Activated CD4-positive, alpha-beta T cell treated with anti-CD3 and anti-CD28 coated beads, Interleukin-2, amount 10 ng/mL, durations not matched to agents 7 days and 5 days (primary cell): ENCODE data around the gene PXK. TPM values are rescaled to one million over a fixed set of nuclear protein-coding genes. Genes with fewer than 3 reads are reported as not detected.

Experiments used
- CTCF ChIA-PET: fragments of 350-600 bp; sonication (Branson Sonifier 250); formaldehyde crosslinking; loops from one replicate; lab custom pipeline; 2021; ENCODE audit warnings: antibody characterized with exemption; lab: Charles Lee
- POLR2A ChIA-PET: fragments of 350-600 bp; sonication (Branson Sonifier 250); formaldehyde crosslinking; loops from one replicate; lab custom pipeline; 2021; ENCODE audit warnings: antibody characterized with exemption; lab: Charles Lee
- DNase-seq: peaks from one replicate; pipeline ENCODE4 v3.0.0-alpha.2; 2020
- H3K27ac Mint-ChIP-seq: one replicate; pipeline ENCODE4 v1.8.0; 2021; ENCODE audit warnings: mild to moderate bottlenecking, moderate library complexity, mixed read lengths
- H3K27me3 Mint-ChIP-seq: one replicate; pipeline ENCODE4 v1.8.0; 2021; ENCODE audit warnings: mixed read lengths
- H3K36me3 Mint-ChIP-seq: one replicate; pipeline ENCODE4 v1.8.0; 2021; ENCODE audit warnings: low read depth, mixed read lengths
- H3K4me1 Mint-ChIP-seq: one replicate; pipeline ENCODE4 v1.8.0; 2021; ENCODE audit warnings: mixed read lengths
- H3K4me3 Mint-ChIP-seq: one replicate; pipeline ENCODE4 v1.8.0; 2021; ENCODE audit warnings: mild to moderate bottlenecking, moderate library complexity, mixed read lengths
- H3K9me3 Mint-ChIP-seq: one replicate; pipeline ENCODE4 v1.8.0; 2021; ENCODE audit warnings: mixed read lengths
- total RNA-seq, 2 experiments: library from RNA; stranded (reverse); gene quantifications; one replicate each; pipeline ENCODE4 v1.2.3, GENCODE V29; 2021

The PXK gene
- total RNA-seq, 2 experiments from 2014 or later: 30.3 to 40.2 TPM

DNA sequence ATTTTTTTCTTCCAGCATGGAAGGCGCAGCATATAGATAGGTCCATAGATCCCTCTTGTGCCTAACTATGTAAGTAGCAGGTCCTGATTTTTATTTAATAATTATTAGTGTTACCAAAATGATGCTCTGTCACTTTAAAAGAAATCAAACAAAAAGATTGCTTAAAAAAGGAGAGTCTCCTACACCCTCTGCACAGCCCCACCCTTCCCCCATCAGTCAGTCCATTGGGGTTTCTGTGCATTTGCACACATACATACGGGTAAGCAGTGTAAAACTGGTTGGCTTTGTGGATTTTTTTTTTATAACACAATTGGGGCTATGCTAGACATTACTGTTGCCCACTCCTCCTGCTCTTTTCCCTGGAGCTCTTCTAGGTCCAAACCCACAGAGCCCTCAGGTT, 33.6 kb upstream of the PXK start:
- POLR2A ChIA-PET: no interaction called here
- no peak for DNase-seq
- H3K4me3 Mint-ChIP-seq: no peak overlapping the region
- H3K36me3 Mint-ChIP-seq: no peaks in the 10 kb centered on the region
- peaks cover 8% of the 10 kb centered on the region for H3K9me3 Mint-ChIP-seq
- no peak overlapping the region for H3K27ac Mint-ChIP-seq
- no peaks in the 10 kb centered on the region for H3K4me1 Mint-ChIP-seq
- peaks cover 32% of the 10 kb centered on the region for H3K27me3 Mint-ChIP-seq
- CTCF ChIA-PET: interaction anchor here (0.6 to 1.5 kb wide), 2 partner anchors 53 to 111 kb away, joined by 3 to 10 read pairs; no protein-coding TSS in a partner anchor

DNA sequence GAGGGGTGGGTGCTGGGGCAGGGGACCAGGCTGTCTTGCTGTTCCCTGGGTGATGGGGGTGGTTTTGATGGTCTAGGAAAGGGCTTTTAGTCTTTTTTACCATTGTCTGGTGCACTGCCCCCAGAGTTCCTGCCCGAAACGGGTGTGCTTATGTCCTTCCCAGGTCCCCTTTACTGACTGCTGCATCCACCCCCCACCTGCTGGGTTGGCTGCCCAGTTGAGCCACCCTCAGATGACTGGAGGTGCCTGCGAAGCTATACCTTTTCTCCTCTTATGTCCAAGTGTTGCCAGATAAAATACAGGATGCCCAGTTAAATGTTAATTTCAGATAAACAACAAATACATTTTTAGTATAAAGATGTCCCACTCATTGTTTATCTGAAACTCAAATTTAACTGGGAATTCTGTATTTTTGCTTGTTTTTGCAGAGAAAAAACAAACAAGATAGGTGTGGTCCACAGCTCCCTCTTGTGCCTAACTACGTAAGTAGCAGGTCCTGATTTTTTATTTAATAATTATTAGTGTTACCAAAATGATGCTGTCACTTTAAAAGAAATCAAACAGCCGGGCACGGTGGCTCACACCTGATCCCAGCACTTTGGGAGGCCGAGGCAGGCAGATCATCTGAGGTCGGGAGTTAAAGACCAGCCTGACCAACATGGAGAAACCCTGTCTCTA, 32.7 kb upstream of the PXK start:
- Mint-ChIP-seq H3K4me1 (peaks cover under 1% of the 10 kb centered on the region), H3K27me3 (peaks cover 32% of the 10 kb centered on the region), H3K36me3 (no peaks in the 10 kb centered on the region), H3K4me3 (no peak overlapping the region), H3K9me3 (peaks cover 8% of the 10 kb centered on the region), H3K27ac (no peak overlapping the region)
- POLR2A ChIA-PET: no interaction called here
- CTCF ChIA-PET: interaction anchor here (0.7 to 1.5 kb wide), 3 partner anchors 83 to 173 kb away, joined by 4 to 10 read pairs (median 4); no protein-coding TSS in a partner anchor
- DNase-seq: no peak

DNA sequence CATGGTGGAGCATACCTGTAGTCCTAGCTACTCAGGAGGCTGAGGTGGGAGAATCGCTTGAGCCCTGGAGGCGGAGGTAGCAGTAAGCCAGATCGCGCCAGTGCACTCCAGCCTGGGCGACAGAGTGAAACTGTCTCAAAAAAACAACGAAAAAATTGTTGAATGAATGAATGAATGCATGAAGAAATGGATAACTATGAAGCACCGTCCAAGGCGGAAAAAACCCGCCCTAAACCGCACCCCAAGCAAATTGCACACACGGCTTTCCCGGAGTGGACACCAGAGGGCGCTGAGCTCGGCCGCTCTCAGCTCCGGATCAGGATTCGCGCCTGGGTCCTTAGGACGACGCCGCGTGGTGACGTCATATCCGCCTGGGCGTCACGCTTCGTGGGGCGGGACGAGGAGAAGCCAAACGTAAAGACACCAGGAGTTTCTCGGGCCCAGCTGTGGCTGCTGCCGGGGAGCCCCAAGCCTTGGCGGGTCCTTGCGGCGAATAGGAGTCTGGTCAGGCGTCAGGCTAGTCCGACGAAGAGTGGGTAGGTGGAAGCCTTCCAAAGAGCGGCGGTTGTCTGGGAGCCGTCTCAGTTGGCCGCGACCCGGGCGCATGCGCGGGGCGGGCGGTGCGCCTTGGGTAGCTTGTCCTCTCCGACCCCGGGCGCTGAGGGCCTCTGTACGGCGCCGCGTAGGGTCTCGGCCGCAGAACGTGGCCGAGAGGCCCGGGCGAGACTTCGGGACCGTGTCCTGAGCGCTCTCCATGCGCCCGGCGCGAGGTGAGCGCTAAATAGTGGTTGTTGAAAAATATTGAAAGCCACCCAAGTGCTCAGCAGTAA, 26.6 kb upstream of the PXK start, which contains the start of the genes HTD2 and RPP14:
Gene HTD2 (plus strand): TSS at position 639 of the 830 bp plus-strand sequence. CDS start 11,094 bp downstream, outside the sequence.
Gene RPP14 (plus strand): TSS at position 364 of the 830 bp plus-strand sequence. CDS start 4,085 bp downstream, outside the sequence.
- POLR2A ChIA-PET: interaction anchor here (0.7 to 0.8 kb wide), 2 partner anchors 109 to 155 kb away, joined by 3 read pairs; no protein-coding TSS in a partner anchor
- CTCF ChIA-PET: interaction anchor here (0.7 to 4.8 kb wide), 57 partner anchors 9 to 326 kb away, joined by 3 to 26 read pairs (median 5); partner anchors contain the start of genes ABHD6, ACOX2 and KCTD6
- peaks cover 4% of the 10 kb centered on the region for H3K9me3 Mint-ChIP-seq
- peaks cover 35% of the 10 kb centered on the region for H3K4me1 Mint-ChIP-seq
- H3K36me3 Mint-ChIP-seq: peaks cover 14% of the 10 kb centered on the region
- H3K4me3 Mint-ChIP-seq: peak within 1 kb of the TSS; percentile 93
- DNase-seq: peak; percentile 99
- peak within 1 kb of the TSS; percentile 99 for H3K27ac Mint-ChIP-seq
- peaks cover 15% of the 10 kb centered on the region for H3K27me3 Mint-ChIP-seq

DNA sequence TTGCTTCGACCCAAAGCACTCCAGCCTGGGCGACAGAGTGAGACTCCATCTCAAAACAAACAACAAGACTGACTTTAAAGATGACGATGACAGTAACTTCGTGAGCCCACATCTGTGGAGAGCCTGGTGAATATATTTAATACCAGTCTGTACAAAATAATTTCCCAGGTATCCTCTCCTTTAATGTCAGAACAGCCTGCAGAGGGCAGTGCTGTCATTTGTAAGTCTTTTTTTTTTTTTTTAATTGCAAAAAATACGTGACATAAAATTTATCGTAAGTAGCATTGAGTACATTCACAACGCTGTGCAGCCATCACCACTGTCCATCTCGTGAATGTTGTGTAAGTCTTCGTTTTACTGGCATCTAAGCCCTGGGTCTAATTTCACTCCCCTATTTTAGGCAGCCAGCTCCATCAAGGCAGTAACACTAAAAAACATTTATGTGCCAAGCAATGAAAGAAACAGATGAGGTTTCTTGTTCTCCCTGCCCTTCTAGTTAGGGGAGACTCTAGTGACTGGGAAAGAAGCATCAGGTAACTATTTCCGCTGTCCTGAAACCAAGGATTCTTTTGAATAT, 25.0 kb upstream of the PXK start:
- H3K9me3 Mint-ChIP-seq: no peaks in the 10 kb centered on the region
- ChIA-PET POLR2A (no interaction called here), CTCF (interaction anchor here (0.5 to 4.8 kb wide), 25 partner anchors 9 to 1644 kb away, joined by 3 to 26 read pairs (median 7); partner anchors contain the start of genes ABHD6 and KCTD6)
- H3K4me1 Mint-ChIP-seq: peaks cover 35% of the 10 kb centered on the region
- H3K36me3 Mint-ChIP-seq: peaks cover 25% of the 10 kb centered on the region
- no peaks in the 10 kb centered on the region for H3K27me3 Mint-ChIP-seq
- H3K27ac Mint-ChIP-seq: peak overlapping the region; percentile 99
- peak overlapping the region; percentile 93 for H3K4me3 Mint-ChIP-seq
- peak; percentile 58 for DNase-seq

- Mint-ChIP-seq H3K27ac (peak overlapping the region; percentile 73), H3K36me3 (peaks cover 33% of the 10 kb centered on the region), H3K4me1 (peaks cover 35% of the 10 kb centered on the region), H3K4me3 (no peak overlapping the region), H3K27me3 (no peaks in the 10 kb centered on the region), H3K9me3 (no peaks in the 10 kb centered on the region)
- ChIA-PET CTCF (interaction anchor here (1.3 to 4.8 kb wide), 6 partner anchors 12 to 225 kb away, joined by 3 to 21 read pairs (median 6); no protein-coding TSS in a partner anchor), POLR2A (no interaction called here)
- no peak for DNase-seq
These were observed 24.0 kb upstream of the PXK start for GRCh38 chr3:58308728-58309127.

GRCh38 chr3:58317811-58318210, 14.9 kb upstream of the PXK start:
- no peak overlapping the region for H3K4me3 Mint-ChIP-seq
- ChIA-PET CTCF (interaction anchor here (5.0 kb wide), 1 partner anchor 11 kb away, joined by 23 read pairs; the partner anchor contains the start of genes HTD2 and RPP14), POLR2A (no interaction called here)
- H3K27ac Mint-ChIP-seq: no peak overlapping the region
- peaks cover 47% of the 10 kb centered on the region for H3K36me3 Mint-ChIP-seq
- no peaks in the 10 kb centered on the region for H3K9me3 Mint-ChIP-seq
- H3K4me1 Mint-ChIP-seq: peaks cover 2% of the 10 kb centered on the region
- H3K27me3 Mint-ChIP-seq: no peaks in the 10 kb centered on the region
- DNase-seq: no peak

GRCh38 chr3:58321791-58322190, 10.9 kb upstream of the PXK start:
- Mint-ChIP-seq H3K4me3 (no peak overlapping the region), H3K36me3 (peaks cover 17% of the 10 kb centered on the region), H3K27ac (no peak overlapping the region), H3K4me1 (peaks cover 27% of the 10 kb centered on the region), H3K27me3 (no peaks in the 10 kb centered on the region), H3K9me3 (no peaks in the 10 kb centered on the region)
- no peak for DNase-seq
- ChIA-PET CTCF (interaction anchor here (0.7 to 2.5 kb wide), 8 partner anchors 9 to 118 kb away, joined by 3 to 12 read pairs (median 4); partner anchors contain the start of genes HTD2 and RPP14), POLR2A (no interaction called here)

- Mint-ChIP-seq H3K9me3 (no peaks in the 10 kb centered on the region), H3K4me3 (no peak overlapping the region), H3K27me3 (no peaks in the 10 kb centered on the region), H3K36me3 (peaks cover 13% of the 10 kb centered on the region), H3K27ac (no peak overlapping the region), H3K4me1 (peaks cover 27% of the 10 kb centered on the region)
- ChIA-PET CTCF (interaction anchor here (0.6 to 2.5 kb wide), 6 partner anchors 11 to 143 kb away, joined by 3 to 12 read pairs (median 3); partner anchors contain the start of genes HTD2 and RPP14), POLR2A (no interaction called here)
- no peak for DNase-seq
These were observed 9.9 kb upstream of the PXK start for GRCh38 chr3:58322793-58323192.

DNA sequence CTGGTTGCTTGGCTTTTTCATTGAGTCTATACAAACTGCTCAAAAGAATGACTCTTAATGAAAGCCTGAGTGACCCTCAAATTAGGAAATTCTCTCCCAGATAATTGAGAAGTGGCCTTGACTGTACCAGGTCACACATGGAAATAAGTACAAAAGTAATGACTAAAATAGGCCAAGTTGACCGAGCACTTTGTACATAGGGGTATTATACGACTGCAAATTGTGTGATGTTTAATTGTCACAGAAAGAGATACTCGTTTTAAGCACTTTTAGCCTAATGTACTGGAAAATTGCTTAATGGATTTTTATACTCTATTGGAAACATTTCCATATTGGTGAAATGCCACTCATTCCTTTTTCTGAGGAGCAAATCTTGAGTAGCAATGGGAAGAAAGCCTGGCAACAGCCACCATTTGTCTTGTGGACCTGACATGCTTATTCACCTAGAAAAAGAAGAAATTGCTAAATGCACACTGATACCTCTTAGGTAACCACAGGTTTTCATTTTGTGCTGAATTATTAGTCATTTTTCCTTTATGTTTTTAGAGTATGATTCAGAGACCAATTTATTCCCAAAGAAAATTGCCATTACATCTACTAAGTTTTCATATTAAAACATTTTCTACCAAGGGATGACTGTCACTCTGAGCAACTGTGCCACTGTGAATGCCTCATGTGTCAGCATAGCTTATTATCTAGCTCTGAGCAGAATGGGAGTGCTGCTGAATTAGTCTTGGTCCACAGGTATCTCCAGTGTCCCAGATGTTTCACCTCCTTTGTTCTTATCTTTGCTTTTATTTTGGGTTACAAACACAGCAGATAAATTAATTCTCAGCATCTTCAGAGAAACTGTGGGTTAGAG, 8.9 kb upstream of the PXK start:
- Mint-ChIP-seq H3K27ac (peak overlapping the region; percentile 69), H3K36me3 (peaks cover 6% of the 10 kb centered on the region), H3K4me1 (peaks cover 27% of the 10 kb centered on the region), H3K27me3 (no peaks in the 10 kb centered on the region), H3K4me3 (no peak overlapping the region), H3K9me3 (no peaks in the 10 kb centered on the region)
- DNase-seq: no peak
- CTCF ChIA-PET: interaction anchor here (0.6 to 2.5 kb wide), 6 partner anchors 9 to 168 kb away, joined by 3 to 12 read pairs (median 4); partner anchors contain the start of genes HTD2, KCTD6, PXK and RPP14
- POLR2A ChIA-PET: no interaction called here

GRCh38 chr3:58324391-58325390, 8.0 kb upstream of the PXK start:
- Mint-ChIP-seq H3K9me3 (no peaks in the 10 kb centered on the region), H3K27ac (peak overlapping the region; percentile 72), H3K4me1 (peaks cover 27% of the 10 kb centered on the region), H3K27me3 (no peaks in the 10 kb centered on the region), H3K36me3 (peaks cover 3% of the 10 kb centered on the region), H3K4me3 (no peak overlapping the region)
- ChIA-PET POLR2A (interaction anchor here (0.6 kb wide), 1 partner anchor 102 kb away, joined by 4 read pairs; no protein-coding TSS in a partner anchor), CTCF (interaction anchor here (0.7 to 1.3 kb wide), 6 partner anchors 8 to 167 kb away, joined by 3 to 5 read pairs (median 4); partner anchors contain the start of genes KCTD6 and PXK)
- DNase-seq: peak; percentile 18
